Measurements from ENCODE around the gene TEAD4.

Gene TEAD4

GRCh38 chr12:2941524-2941923 lies 17.7 kb upstream of the TEAD4 start:
- TF ChIP-seq CTCF (IDR thresholded peaks at IDR 0.05; ENCODE audit: low read depth, low read length), result no peak
- DNase-seq (ENCODE audit: extremely low read depth, low read depth), result no peak

- no peak for DNase-seq (ENCODE audit: extremely low read depth, low read depth)
- TF ChIP-seq CTCF (IDR thresholded peaks at IDR 0.05; ENCODE audit: low read depth, low read length), result peak; percentile 72
These were observed 14.7 kb upstream of the TEAD4 start for GRCh38 chr12:2944401-2945047.

- TF ChIP-seq CTCF (IDR thresholded peaks at IDR 0.05; ENCODE audit: low read depth, low read length), result no peak
- no peak for DNase-seq (ENCODE audit: extremely low read depth, low read depth)
These were observed 9.8 kb upstream of the TEAD4 start for GRCh38 chr12:2949411-2949810.

- no peak for TF ChIP-seq CTCF (IDR thresholded peaks at IDR 0.05; ENCODE audit: low read depth, low read length)
- no peak for DNase-seq (ENCODE audit: extremely low read depth, low read depth)
These were observed 3.3 kb upstream of the TEAD4 start for GRCh38 chr12:2955888-2956287.

- no peak for DNase-seq (ENCODE audit: extremely low read depth, low read depth)
- TF ChIP-seq CTCF (IDR thresholded peaks at IDR 0.05; ENCODE audit: low read depth, low read length), result no peak
These were observed 1.3 kb upstream of the TEAD4 start for GRCh38 chr12:2957816-2958431.

- peak; percentile 37 for DNase-seq (ENCODE audit: extremely low read depth, low read depth)
- no peak for TF ChIP-seq CTCF (IDR thresholded peaks at IDR 0.05; ENCODE audit: low read depth, low read length)
These were observed 585 bp upstream of the TEAD4 start for GRCh38 chr12:2958432-2959191.

Data from AG09319 (cell line).